Measurements from ENCODE around the gene PUS7L. TPM values are rescaled to one million over a fixed set of nuclear protein-coding genes. Genes with fewer than 3 reads are reported as not detected.

PUS7L gene, protein sequence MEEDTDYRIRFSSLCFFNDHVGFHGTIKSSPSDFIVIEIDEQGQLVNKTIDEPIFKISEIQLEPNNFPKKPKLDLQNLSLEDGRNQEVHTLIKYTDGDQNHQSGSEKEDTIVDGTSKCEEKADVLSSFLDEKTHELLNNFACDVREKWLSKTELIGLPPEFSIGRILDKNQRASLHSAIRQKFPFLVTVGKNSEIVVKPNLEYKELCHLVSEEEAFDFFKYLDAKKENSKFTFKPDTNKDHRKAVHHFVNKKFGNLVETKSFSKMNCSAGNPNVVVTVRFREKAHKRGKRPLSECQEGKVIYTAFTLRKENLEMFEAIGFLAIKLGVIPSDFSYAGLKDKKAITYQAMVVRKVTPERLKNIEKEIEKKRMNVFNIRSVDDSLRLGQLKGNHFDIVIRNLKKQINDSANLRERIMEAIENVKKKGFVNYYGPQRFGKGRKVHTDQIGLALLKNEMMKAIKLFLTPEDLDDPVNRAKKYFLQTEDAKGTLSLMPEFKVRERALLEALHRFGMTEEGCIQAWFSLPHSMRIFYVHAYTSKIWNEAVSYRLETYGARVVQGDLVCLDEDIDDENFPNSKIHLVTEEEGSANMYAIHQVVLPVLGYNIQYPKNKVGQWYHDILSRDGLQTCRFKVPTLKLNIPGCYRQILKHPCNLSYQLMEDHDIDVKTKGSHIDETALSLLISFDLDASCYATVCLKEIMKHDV
- total RNA-seq = 9.7 and 14.3 TPM in 2 replicates

DNA sequence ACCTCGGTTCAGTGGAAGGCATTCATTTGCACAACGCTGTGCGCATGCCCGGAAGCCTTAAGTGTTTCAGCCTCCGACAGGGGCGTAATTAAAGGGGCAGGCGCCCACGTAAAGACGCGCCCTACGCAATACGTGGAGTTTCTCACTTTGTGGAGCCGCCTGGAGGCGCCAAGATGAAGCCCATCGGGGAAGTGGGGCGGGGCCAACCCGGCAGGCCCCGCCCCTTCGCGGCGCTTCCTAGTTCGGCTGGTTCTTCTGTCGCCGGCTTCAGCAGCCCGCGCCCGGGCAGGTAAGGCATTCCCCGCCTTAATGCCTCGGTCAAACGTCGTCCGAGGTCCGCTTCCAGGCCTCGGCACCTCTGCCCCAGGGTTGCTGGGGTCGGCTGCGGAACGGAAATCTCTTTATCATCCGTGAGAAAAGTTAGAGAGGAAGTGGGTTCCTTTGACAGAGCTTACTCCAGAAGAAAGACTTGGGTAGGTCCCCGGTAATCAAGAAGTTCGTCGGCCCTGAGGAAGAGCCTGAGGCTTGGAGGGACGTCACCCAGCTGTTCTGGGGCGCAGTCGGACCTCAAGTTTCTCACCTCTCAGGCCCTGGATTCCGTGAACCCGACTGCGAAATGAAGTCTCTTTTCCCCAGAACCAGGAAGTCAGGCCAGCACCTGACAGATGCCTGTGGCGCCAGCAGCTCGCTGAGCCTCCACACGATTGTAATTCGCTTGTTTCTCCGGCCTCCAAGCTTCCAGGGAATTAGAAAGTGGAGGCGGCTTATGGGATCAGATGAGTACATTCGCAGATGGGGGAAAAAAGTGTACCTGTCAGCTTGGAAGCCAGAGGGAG, at the start of gene PUS7L, which contains the start of gene IRAK4:
Gene PUS7L, minus strand, starts transcription at position 63 of the 836 bp plus-strand sequence. CDS start 3,545 bp downstream, outside the sequence.
Gene IRAK4, plus strand, starts transcription at position 224 of the 836 bp plus-strand sequence. CDS start 9,161 bp downstream, outside the sequence.

DNA sequence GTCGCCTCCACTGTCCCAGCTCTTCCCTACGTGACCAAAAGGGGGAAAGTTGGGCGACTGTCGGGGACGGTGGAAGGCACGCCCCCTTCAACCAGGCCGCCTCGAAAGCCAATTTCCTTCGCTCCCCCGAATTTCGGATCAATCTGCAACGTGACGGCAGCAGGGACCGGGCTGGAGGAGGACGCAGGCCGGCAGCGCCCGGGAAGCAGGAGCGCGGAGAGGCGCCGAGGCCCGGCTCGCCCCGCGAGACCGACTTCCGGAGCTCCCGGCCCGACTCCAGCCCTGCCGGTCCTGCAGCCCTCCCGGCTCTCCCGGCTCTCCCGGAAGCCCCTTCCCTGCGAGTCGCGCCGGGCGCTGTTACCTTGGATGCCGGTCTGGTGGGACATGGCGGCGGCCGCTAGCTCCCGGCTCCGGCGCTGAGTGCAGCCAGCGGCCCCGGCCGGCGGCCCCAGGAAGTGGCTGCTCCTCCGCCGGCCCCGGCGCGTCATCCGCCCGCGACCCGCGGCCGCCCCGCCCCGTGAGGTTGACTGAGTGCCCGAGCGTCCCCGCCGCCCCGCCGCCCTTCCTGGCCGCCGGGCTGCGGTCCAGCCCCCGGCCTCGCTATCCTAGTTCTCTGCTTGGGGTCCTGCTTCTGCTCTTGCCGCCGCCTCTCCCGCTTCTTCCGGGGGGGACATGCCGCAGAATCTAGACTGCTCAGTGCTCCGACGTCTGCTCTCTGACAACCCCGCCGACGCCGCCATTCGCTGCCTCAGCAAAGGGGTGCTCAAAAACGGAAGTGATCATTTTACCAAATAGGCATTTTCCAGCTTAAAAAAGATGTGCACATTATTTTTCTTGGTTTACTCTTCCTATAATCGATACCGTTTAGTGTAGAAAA, 47.5 kb upstream of the PUS7L start, which contains the start of gene TWF1:
Gene TWF1, minus strand, starts transcription at position 458 of the 877 bp plus-strand sequence. Its CDS starts 72 bp downstream, at position 386.

Other genes starting within 250 kb of the PUS7L start
- gene ADAMTS20, start 206.6 kb downstream of the PUS7L start, total RNA-seq = not detected in 2 replicates
- gene IRAK4, start 161 bp upstream of the PUS7L start, total RNA-seq = 14.9 and 21.5 TPM in 2 replicates
- 111 and 146 TPM in 2 replicates for gene TWF1, start 47.5 kb upstream of the PUS7L start, total RNA-seq
- 3.0 and 7.2 TPM in 2 replicates for gene TMEM117, start 77.3 kb upstream of the PUS7L start, total RNA-seq

All from bronchus fibroblast of lung (primary cell).